ENCODE results near the gene GLRX3. TPM values are rescaled to one million over a fixed set of nuclear protein-coding genes. Genes with fewer than 3 reads are reported as not detected.

Gene GLRX3
- total and polyA plus RNA-seq, 2 donors (not counting 3 experiments of a cell fraction or from before 2014, with no cell fraction given) = 71.6 to 132 TPM

- TF ChIP-seq JUN (IDR thresholded peaks at IDR 0.05; ENCODE audit: borderline replicate concordance, insufficient read depth, insufficient read length, low read depth) = no peak
- no peak for TF ChIP-seq GATA2 (IDR thresholded peaks at IDR 0.05; ENCODE audit: insufficient read depth, insufficient read length, low read depth, low read length)
- no peak for TF ChIP-seq MYC (IDR thresholded peaks at IDR 0.05; ENCODE audit: low read depth, low read length)
- H3K36me3 ChIP-seq (ENCODE audit: control insufficient read depth in 2 of 2, extremely low read depth in 1 of 2, insufficient read depth in 2 of 2, low read length in 2 of 2) = no peaks in the 10 kb centered on the region
- dilution Hi-C loops (cut with MboI; ENCODE audit: extremely low pct_ligation_motif_present, low sequenced_read_pairs) = no loop called here
- intact Hi-C loops (cut with micrococcal nuclease) = no loop called here
- H3K4me3 ChIP-seq (replicated peaks in 1 of 3; ENCODE audit: insufficient read depth in 1 of 3, low read depth in 1 of 3, low read length in 3 of 3) = no peak overlapping the region
- CTCF ChIA-PET = no interaction called here
- H4K20me1 ChIP-seq (replicated peaks; ENCODE audit: control insufficient read depth, extremely low read depth, insufficient read depth, low read length) = no peaks in the 10 kb centered on the region
- H3K9me3 ChIP-seq (replicated peaks; ENCODE audit: control insufficient read depth, insufficient read depth, low read length) = peaks cover 2% of the 10 kb centered on the region
- FAIRE-seq = no peak
- H3K9me1 ChIP-seq (replicated peaks; ENCODE audit: control insufficient read depth, extremely low read depth, insufficient read depth, low read length) = no peaks in the 10 kb centered on the region
- no peak for DNase-seq (ENCODE audit: low read depth, low spot score)
- POLR2A ChIA-PET = no interaction called here
- H3K27ac ChIP-seq (ENCODE audit: insufficient read depth, low read depth, low read length) = no peak overlapping the region
- H3K4me1 ChIP-seq (ENCODE audit: control insufficient read depth, extremely low read depth, insufficient read depth, low read length) = no peaks in the 10 kb centered on the region
- no TSS peak for BruUV-seq (replicated peaks)
- H3K4me2 ChIP-seq (ENCODE audit: insufficient read depth, low read length) = no peak overlapping the region
- no peaks in the 10 kb centered on the region for H3K27me3 ChIP-seq (ENCODE audit: control insufficient read depth in 2 of 2, insufficient read depth in 2 of 2, low read length in 2 of 2)
- no peak overlapping the region for H3K9ac ChIP-seq (replicated peaks; ENCODE audit: extremely low read depth, insufficient read depth, low read length)
- no peak overlapping the region for H2AFZ ChIP-seq (ENCODE audit: low read depth, low read length)
- no peaks in the 10 kb centered on the region for H3K79me2 ChIP-seq (ENCODE audit: control insufficient read depth, insufficient read depth, low read length)
Measured at GRCh38 chr10:130214431-130214830, 78.2 kb downstream of the GLRX3 start.

GRCh38 chr10:130215151-130215930 lies 79.2 kb downstream of the GLRX3 start:
- H3K27me3 ChIP-seq (ENCODE audit: control insufficient read depth in 2 of 2, insufficient read depth in 2 of 2, low read length in 2 of 2) = no peaks in the 10 kb centered on the region
- ChIA-PET POLR2A (no interaction called here), CTCF (no interaction called here)
- dilution Hi-C loops (cut with MboI; ENCODE audit: extremely low pct_ligation_motif_present, low sequenced_read_pairs) = no loop called here
- H3K9ac ChIP-seq (replicated peaks; ENCODE audit: extremely low read depth, insufficient read depth, low read length) = no peak overlapping the region
- no peaks in the 10 kb centered on the region for H4K20me1 ChIP-seq (replicated peaks; ENCODE audit: control insufficient read depth, extremely low read depth, insufficient read depth, low read length)
- no peaks in the 10 kb centered on the region for H3K9me1 ChIP-seq (replicated peaks; ENCODE audit: control insufficient read depth, extremely low read depth, insufficient read depth, low read length)
- intact Hi-C loops (cut with micrococcal nuclease) = no loop called here
- H3K27ac ChIP-seq (ENCODE audit: insufficient read depth, low read depth, low read length) = no peak overlapping the region
- no peak overlapping the region for H3K4me2 ChIP-seq (ENCODE audit: insufficient read depth, low read length)
- BruUV-seq (replicated peaks) = no TSS peak
- H3K4me3 ChIP-seq (replicated peaks in 1 of 3; ENCODE audit: insufficient read depth in 1 of 3, low read depth in 1 of 3, low read length in 3 of 3) = no peak overlapping the region
- TF ChIP-seq FOS (IDR thresholded peaks at IDR 0.05; ENCODE audit: borderline replicate concordance, insufficient read depth, low read length) (no peak), POLR2AphosphoS5 (IDR thresholded peaks at IDR 0.05; ENCODE audit: insufficient read depth, low read depth, low read length) (no peak), CTCF (IDR thresholded peaks at IDR 0.05; ENCODE audit: extremely low read depth in 1 of 2, insufficient read depth in 1 of 2, low read depth in 1 of 2, low read length in 2 of 2) (no peak), POLR2A (IDR thresholded peaks at IDR 0.05; ENCODE audit: low read depth, low read length) (no peak), JUN (IDR thresholded peaks at IDR 0.05; ENCODE audit: borderline replicate concordance, insufficient read depth, insufficient read length, low read depth) (no peak), MYC (IDR thresholded peaks at IDR 0.05; ENCODE audit: low read depth, low read length) (no peak)
- TF ChIP-seq, protein P1, sequence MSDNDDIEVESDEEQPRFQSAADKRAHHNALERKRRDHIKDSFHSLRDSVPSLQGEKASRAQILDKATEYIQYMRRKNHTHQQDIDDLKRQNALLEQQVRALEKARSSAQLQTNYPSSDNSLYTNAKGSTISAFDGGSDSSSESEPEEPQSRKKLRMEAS (IDR thresholded peaks at IDR 0.05; ENCODE audit: insufficient read depth, insufficient read length) = no peak
- FAIRE-seq (no peak), DNase-seq (ENCODE audit: low read depth, low spot score) (no peak)
- H2AFZ ChIP-seq (ENCODE audit: low read depth, low read length) = no peak overlapping the region
- H3K36me3 ChIP-seq (ENCODE audit: control insufficient read depth in 2 of 2, extremely low read depth in 1 of 2, insufficient read depth in 2 of 2, low read length in 2 of 2) = no peaks in the 10 kb centered on the region
- H3K79me2 ChIP-seq (ENCODE audit: control insufficient read depth, insufficient read depth, low read length) = no peaks in the 10 kb centered on the region
- peaks cover 2% of the 10 kb centered on the region for H3K9me3 ChIP-seq (replicated peaks; ENCODE audit: control insufficient read depth, insufficient read depth, low read length)
- H3K4me1 ChIP-seq (ENCODE audit: control insufficient read depth, extremely low read depth, insufficient read depth, low read length) = no peaks in the 10 kb centered on the region

Measured in endothelial cell of umbilical vein (primary cell).